ENCODE measurements around the gene LCE2A. TPM values are rescaled to one million over a fixed set of nuclear protein-coding genes. Genes with fewer than 3 reads are reported as not detected.

LCE2A gene
- polyA plus RNA-seq, 1 donor = not detected

DNA sequence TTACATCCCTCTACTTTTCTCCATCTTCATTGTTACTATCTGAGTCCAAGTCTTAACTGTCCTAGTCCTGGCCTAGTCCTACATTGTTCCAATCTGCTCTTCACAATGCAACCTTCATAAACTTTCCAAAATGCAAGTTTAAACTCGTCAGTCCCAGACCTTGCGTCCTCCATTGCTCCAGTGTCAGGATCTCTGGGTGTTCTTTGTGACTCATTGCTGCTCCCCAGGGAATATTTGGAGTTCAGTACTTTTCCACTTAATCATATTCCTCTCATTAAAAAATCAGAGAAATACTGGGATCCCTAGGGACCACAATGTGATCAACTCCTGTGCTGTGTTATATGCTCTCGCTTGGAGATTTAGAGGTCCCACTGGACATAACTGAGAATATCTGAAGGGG is 41.7 kb downstream of the LCE2A start:
- H3K36me3 ChIP-seq (ENCODE audit: control insufficient read depth, insufficient read depth, low read length) = no peaks in the 10 kb centered on the region
- no peaks in the 10 kb centered on the region for H3K4me1 ChIP-seq (ENCODE audit: control insufficient read depth, insufficient read depth, low read length)
- no peak for DNase-seq
- no peak overlapping the region for H3K4me3 ChIP-seq (ENCODE audit: low read length)
- no peaks in the 10 kb centered on the region for H3K9me3 ChIP-seq (ENCODE audit: control insufficient read depth, low read depth, low read length)
- no peak overlapping the region for H3K27ac ChIP-seq (ENCODE audit: low read length)
- H3K27me3 ChIP-seq (ENCODE audit: control insufficient read depth, insufficient read depth, low read length) = no peaks in the 10 kb centered on the region
- no CpG with 5 or more reads among the region's 3 CpGs for WGBS (ENCODE audit: insufficient coverage, low lambda C conversion rate)

DNA sequence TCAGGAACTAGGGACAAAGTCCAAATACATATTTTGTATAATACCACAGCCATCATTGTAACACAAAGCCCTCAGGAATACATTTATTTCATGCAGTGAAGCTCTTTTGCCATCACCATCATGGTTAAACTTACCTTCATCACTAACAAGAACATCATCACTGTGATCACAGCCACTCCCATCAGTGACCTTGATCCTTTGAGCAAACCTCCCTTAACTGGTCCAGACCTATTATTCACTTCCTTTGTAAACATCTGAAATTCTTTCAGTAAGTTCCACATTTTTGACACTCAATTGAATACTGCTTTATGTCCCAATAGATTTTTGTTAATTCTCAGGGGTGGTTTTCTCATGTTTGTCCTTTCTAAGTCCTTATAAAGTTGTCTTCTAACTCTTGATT is 43.5 kb downstream of the LCE2A start:
- no peak overlapping the region for H3K27ac ChIP-seq (ENCODE audit: low read length)

DNA sequence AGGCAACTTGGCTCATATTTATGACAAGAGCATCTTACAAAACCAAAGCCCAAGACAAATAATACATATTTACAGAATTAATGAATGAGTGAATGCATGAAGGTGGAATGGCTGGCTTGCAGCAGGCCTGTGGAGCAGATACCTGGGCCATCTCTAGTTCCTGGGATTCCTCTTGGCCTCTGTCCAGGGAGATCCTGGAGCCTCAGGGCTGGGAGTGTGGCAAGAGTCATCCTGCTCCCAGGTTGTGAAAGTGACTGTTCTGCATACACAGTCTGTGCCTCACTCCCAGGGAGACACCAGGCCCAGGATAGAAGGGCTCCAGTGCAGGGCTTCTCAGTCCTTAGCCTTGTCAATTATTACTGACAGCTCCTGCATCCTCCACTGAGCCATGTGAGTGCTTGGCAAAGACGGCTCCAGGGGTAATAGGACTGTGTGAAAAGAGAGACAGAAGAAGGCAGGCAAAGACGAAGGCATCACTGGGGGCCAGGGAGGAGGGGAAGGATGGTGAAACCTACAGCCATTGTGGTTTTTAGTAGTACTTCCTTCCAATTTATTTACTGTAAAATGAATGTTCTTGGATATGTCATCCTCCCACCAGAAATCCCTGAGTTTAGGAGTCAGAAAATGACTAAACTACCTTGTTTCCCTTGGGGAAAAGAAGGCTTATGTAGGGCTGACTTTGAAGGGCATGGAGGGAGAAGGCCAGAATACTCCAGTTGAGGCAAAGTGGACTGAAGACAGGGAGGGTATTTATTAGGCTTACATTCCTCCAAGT is 45.4 kb downstream of the LCE2A start:
- no peak overlapping the region for H3K4me3 ChIP-seq (ENCODE audit: low read length)
- H3K9me3 ChIP-seq (ENCODE audit: control insufficient read depth, low read depth, low read length) = no peaks in the 10 kb centered on the region
- no peak for DNase-seq
- H3K27me3 ChIP-seq (ENCODE audit: control insufficient read depth, insufficient read depth, low read length) = no peaks in the 10 kb centered on the region
- 83% methylated on average over 2 of the region's 2 CpGs for WGBS (ENCODE audit: insufficient coverage, low lambda C conversion rate)
- no peaks in the 10 kb centered on the region for H3K4me1 ChIP-seq (ENCODE audit: control insufficient read depth, insufficient read depth, low read length)
- no peaks in the 10 kb centered on the region for H3K36me3 ChIP-seq (ENCODE audit: control insufficient read depth, insufficient read depth, low read length)
- H3K27ac ChIP-seq (ENCODE audit: low read length) = no peak overlapping the region

More for the DNA sequence above, 43.5 kb downstream of the LCE2A start:
- H3K9me3 ChIP-seq (ENCODE audit: control insufficient read depth, low read depth, low read length) = no peaks in the 10 kb centered on the region
- no peak overlapping the region for H3K4me3 ChIP-seq (ENCODE audit: low read length)
- H3K27me3 ChIP-seq (ENCODE audit: control insufficient read depth, insufficient read depth, low read length) = no peaks in the 10 kb centered on the region
- H3K36me3 ChIP-seq (ENCODE audit: control insufficient read depth, insufficient read depth, low read length) = no peaks in the 10 kb centered on the region
- DNase-seq = no peak
- H3K4me1 ChIP-seq (ENCODE audit: control insufficient read depth, insufficient read depth, low read length) = no peaks in the 10 kb centered on the region

DNA sequence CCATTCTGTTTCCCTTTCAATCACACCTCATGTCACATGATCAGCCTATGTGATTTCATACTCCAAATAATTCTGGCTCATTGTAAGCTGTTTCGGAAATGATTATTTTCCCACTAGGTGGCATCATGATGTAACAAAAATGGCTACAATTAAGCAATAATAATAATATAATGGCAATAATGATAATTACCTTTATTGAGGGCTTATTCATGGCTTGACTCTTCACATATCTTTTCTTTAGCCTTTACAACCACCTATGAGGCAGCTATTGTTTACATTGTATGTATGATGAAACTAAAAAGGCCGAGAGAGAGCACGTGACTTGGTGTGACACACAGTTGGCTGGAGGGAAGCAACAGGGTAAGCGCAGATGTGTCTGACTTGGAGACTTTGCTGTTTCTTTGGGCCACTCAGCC is 47.2 kb downstream of the LCE2A start:
- no peaks in the 10 kb centered on the region for H3K36me3 ChIP-seq (ENCODE audit: control insufficient read depth, insufficient read depth, low read length)
- H3K4me3 ChIP-seq (ENCODE audit: low read length) = no peak overlapping the region
- H3K9me3 ChIP-seq (ENCODE audit: control insufficient read depth, low read depth, low read length) = no peaks in the 10 kb centered on the region
- no peaks in the 10 kb centered on the region for H3K27me3 ChIP-seq (ENCODE audit: control insufficient read depth, insufficient read depth, low read length)
- DNase-seq = peak in 1 of 2 donors; percentile 12
- no peaks in the 10 kb centered on the region for H3K4me1 ChIP-seq (ENCODE audit: control insufficient read depth, insufficient read depth, low read length)
- 80% methylated on average over 1 of the region's 4 CpGs for WGBS (ENCODE audit: insufficient coverage, low lambda C conversion rate)
- no peak overlapping the region for H3K27ac ChIP-seq (ENCODE audit: low read length)

DNA sequence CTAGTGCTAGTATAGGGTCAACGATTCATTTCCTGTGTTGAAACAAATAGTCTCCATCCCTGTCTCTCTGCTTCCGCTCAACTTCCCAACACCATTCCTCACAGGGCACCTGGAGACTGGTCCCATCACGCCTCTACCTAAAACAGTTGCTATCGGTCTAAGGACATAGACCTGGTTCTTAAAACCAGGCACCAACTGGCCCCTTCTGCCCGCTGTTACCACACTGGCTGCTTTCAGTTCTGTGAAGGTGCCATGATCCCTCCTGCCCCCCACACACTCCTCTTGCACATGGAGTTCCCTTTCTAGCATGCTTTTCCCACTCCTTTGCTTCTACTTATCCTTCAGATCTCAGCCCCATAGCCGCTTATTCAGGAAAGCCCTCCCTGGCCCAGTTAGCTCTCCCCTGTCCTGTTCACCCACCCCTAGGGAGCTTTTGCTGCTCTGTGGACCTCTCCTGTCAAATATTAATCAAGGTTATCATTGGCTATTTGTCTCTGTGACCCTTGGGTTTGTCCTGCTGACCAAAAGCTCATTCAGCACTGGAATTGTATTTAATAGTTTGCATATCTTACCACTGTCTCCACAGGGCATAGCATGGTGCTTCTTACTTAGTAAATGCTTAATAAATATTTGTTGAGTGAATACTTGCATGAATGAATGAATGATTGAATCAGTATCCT is 47.8 kb downstream of the LCE2A start:
- WGBS (ENCODE audit: insufficient coverage, low lambda C conversion rate) = 33% methylated on average over 1 of the region's 6 CpGs
- Histone ChIP-seq H3K36me3 (ENCODE audit: control insufficient read depth, insufficient read depth, low read length) (no peaks in the 10 kb centered on the region), H3K27me3 (ENCODE audit: control insufficient read depth, insufficient read depth, low read length) (no peaks in the 10 kb centered on the region), H3K27ac (ENCODE audit: low read length) (no peak overlapping the region), H3K9me3 (ENCODE audit: control insufficient read depth, low read depth, low read length) (no peaks in the 10 kb centered on the region), H3K4me3 (ENCODE audit: low read length) (no peak overlapping the region), H3K4me1 (ENCODE audit: control insufficient read depth, insufficient read depth, low read length) (no peaks in the 10 kb centered on the region)
- DNase-seq = no peak

DNA sequence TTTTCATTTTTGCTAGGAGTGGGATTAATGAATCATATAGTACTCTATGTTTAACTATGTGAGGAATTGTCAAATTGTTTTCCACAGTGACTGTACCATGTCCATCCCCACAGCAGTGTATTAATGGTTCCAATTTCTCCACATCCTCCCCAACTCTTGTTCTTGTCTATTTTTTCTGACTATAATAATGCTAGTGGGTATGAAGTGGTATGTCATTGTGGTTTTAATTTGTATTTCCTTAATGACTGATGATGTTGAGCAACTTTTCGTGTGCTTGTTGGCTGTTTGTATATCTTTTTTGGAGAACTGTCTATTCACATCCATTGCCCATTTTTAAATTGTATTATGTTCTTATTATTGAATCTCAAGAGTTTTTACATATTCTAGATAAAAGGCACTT is 49.7 kb downstream of the LCE2A start:
- WGBS (ENCODE audit: insufficient coverage, low lambda C conversion rate) = 100% methylated on average over 1 of the region's 1 CpG
- Histone ChIP-seq H3K36me3 (ENCODE audit: control insufficient read depth, insufficient read depth, low read length) (no peaks in the 10 kb centered on the region), H3K27me3 (ENCODE audit: control insufficient read depth, insufficient read depth, low read length) (no peaks in the 10 kb centered on the region), H3K4me1 (ENCODE audit: control insufficient read depth, insufficient read depth, low read length) (no peaks in the 10 kb centered on the region), H3K4me3 (ENCODE audit: low read length) (no peak overlapping the region), H3K9me3 (ENCODE audit: control insufficient read depth, low read depth, low read length) (no peaks in the 10 kb centered on the region), H3K27ac (ENCODE audit: low read length) (no peak overlapping the region)
- DNase-seq = no peak

Other genes starting within 250 kb of the LCE2A start
- not detected for gene LCE5A, start 187.5 kb upstream of the LCE2A start, polyA plus RNA-seq
- gene CRCT1, start 183.9 kb upstream of the LCE2A start, polyA plus RNA-seq = not detected
- gene LCE3E, start 131.6 kb upstream of the LCE2A start, polyA plus RNA-seq = not detected
- not detected for gene LCE3D, start 117.8 kb upstream of the LCE2A start, polyA plus RNA-seq
- not detected for gene LCE3C, start 98.1 kb upstream of the LCE2A start, polyA plus RNA-seq
- gene LCE3B, start 84.5 kb upstream of the LCE2A start, polyA plus RNA-seq = not detected
- gene LCE3A, start 75.2 kb upstream of the LCE2A start, polyA plus RNA-seq = not detected
- gene LCE2D, start 35.0 kb upstream of the LCE2A start, polyA plus RNA-seq = not detected
- gene LCE2C, start 23.1 kb upstream of the LCE2A start, polyA plus RNA-seq = not detected
- not detected for gene LCE2B, start 12.2 kb upstream of the LCE2A start, polyA plus RNA-seq
- gene LCE4A, start 9.8 kb downstream of the LCE2A start, polyA plus RNA-seq = not detected
- not detected for gene KPRP, start 59.7 kb downstream of the LCE2A start, polyA plus RNA-seq
- gene LCE1F, start 76.8 kb downstream of the LCE2A start, polyA plus RNA-seq = not detected
- gene LCE1E, start 87.9 kb downstream of the LCE2A start, polyA plus RNA-seq = not detected
- not detected for gene LCE1D, start 98.4 kb downstream of the LCE2A start, polyA plus RNA-seq
- not detected for gene LCE1C, start 108.3 kb downstream of the LCE2A start, polyA plus RNA-seq
- gene LCE1B, start 113.6 kb downstream of the LCE2A start, polyA plus RNA-seq = not detected
- gene LCE1A, start 129.1 kb downstream of the LCE2A start, polyA plus RNA-seq = not detected
- not detected for gene LCE6A, start 144.5 kb downstream of the LCE2A start, polyA plus RNA-seq
- gene LCE7A, start 161.7 kb downstream of the LCE2A start, polyA plus RNA-seq = not detected
- not detected for gene SMCP, start 180.0 kb downstream of the LCE2A start, polyA plus RNA-seq
- not detected for gene IVL, start 210.2 kb downstream of the LCE2A start, polyA plus RNA-seq
- gene SPRR5, start 248.9 kb downstream of the LCE2A start, polyA plus RNA-seq = not detected

Measured in large intestine (tissue), 3 donors.